ENCODE data around the gene TMEM165.

Gene TMEM165

GRCh38 chr4:55366621-55367020 lies 29.1 kb upstream of the TMEM165 start:
- WGBS, 2 experiments: 93% methylated on average over 7 of the region's 7 CpGs

DNA sequence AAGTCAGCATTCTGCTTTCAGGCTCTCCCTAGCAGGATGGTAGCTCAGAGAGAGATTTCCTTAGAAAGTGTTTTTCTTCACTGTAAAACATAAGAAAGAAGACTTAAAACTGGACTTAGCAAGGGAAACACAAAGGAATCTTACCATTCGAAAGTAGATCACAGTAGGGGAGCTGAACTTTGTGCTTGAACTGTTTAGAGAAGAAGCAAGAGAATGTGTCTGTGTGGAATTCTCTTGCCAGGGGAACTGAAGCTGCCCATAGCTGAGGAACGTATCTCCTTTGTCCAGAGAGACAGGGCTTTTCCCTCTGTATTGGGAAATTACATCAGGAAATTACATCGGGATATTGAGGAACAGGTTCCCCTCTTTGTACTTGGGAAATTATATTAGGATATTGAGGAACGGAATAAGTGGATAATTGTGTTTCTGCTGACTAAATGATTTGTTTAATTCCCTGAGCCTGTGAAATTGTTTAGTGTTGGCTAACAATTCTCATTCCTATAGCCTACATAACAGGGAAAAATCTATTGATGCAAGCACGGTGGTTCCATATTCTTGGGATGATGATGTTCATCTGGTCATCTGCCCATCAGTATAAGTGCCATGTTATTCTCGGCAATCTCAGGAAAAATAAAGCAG lies 28.6 kb upstream of the TMEM165 start:
- Histone ChIP-seq H3K36me3 (ENCODE audit: control insufficient read depth, insufficient read depth, low read length) (no peaks in the 10 kb centered on the region), H3K27me3 (ENCODE audit: control insufficient read depth, insufficient read depth, low read length, poor library complexity, severe bottlenecking) (no peaks in the 10 kb centered on the region), H3K27ac (ENCODE audit: insufficient read depth, low read depth, low read length, poor library complexity, severe bottlenecking) (no peak overlapping the region), H3K9me3 (ENCODE audit: control insufficient read depth, low read length) (no peaks in the 10 kb centered on the region), H3K4me1 (ENCODE audit: control insufficient read depth, insufficient read depth, low read length) (peaks cover 11% of the 10 kb centered on the region), H3K4me3 (ENCODE audit: insufficient read depth, low read depth, low read length) (no peak overlapping the region)
- WGBS, 2 experiments: 85% methylated on average over 6 of the region's 6 CpGs

More at GRCh38 chr4:55366621-55367020, 29.1 kb upstream of the TMEM165 start:
- Histone ChIP-seq H3K9me3 (ENCODE audit: control insufficient read depth, low read length) (no peaks in the 10 kb centered on the region), H3K27ac (ENCODE audit: insufficient read depth, low read depth, low read length, poor library complexity, severe bottlenecking) (no peak overlapping the region), H3K4me3 (ENCODE audit: insufficient read depth, low read depth, low read length) (no peak overlapping the region), H3K4me1 (ENCODE audit: control insufficient read depth, insufficient read depth, low read length) (peaks cover 11% of the 10 kb centered on the region), H3K27me3 (ENCODE audit: control insufficient read depth, insufficient read depth, low read length, poor library complexity, severe bottlenecking) (no peaks in the 10 kb centered on the region), H3K36me3 (ENCODE audit: control insufficient read depth, insufficient read depth, low read length) (no peaks in the 10 kb centered on the region)

DNA sequence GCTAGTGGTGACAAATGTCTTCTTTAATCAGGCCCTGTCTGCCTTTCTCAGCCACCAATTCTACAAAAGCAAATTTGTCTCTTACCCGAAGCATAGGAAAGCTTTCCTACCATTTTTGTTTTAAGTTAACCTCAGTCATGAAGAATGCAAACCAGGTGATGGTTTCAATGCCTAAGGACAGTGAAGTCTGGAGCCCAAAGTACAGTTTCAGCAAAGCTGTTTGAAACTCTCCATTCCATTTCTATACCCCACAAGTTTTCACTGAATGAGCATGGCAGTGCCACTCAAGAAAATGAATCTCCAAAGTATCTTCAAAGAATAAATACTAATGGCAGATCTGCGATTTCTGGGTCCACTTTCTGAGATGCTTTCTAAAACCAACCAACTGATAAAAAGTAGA lies 25.8 kb upstream of the TMEM165 start:
- no peaks in the 10 kb centered on the region for H3K36me3 ChIP-seq (ENCODE audit: control insufficient read depth, insufficient read depth, low read length)
- no peaks in the 10 kb centered on the region for H3K27me3 ChIP-seq (ENCODE audit: control insufficient read depth, insufficient read depth, low read length, poor library complexity, severe bottlenecking)
- H3K4me1 ChIP-seq (ENCODE audit: control insufficient read depth, insufficient read depth, low read length): peaks cover 10% of the 10 kb centered on the region
- WGBS, 2 experiments: 90 to 91% methylated on average over 2 of the region's 2 CpGs
- H3K27ac ChIP-seq (ENCODE audit: insufficient read depth, low read depth, low read length, poor library complexity, severe bottlenecking): no peak overlapping the region
- H3K9me3 ChIP-seq (ENCODE audit: control insufficient read depth, low read length): no peaks in the 10 kb centered on the region
- H3K4me3 ChIP-seq (ENCODE audit: insufficient read depth, low read depth, low read length): no peak overlapping the region

- WGBS, 2 experiments: 95 to 96% methylated on average over 7 of the region's 7 CpGs
- Histone ChIP-seq H3K9me3 (ENCODE audit: control insufficient read depth, low read length) (no peaks in the 10 kb centered on the region), H3K36me3 (ENCODE audit: control insufficient read depth, insufficient read depth, low read length) (no peaks in the 10 kb centered on the region), H3K4me1 (ENCODE audit: control insufficient read depth, insufficient read depth, low read length) (peaks cover 2% of the 10 kb centered on the region), H3K27ac (ENCODE audit: insufficient read depth, low read depth, low read length, poor library complexity, severe bottlenecking) (no peak overlapping the region), H3K27me3 (ENCODE audit: control insufficient read depth, insufficient read depth, low read length, poor library complexity, severe bottlenecking) (no peaks in the 10 kb centered on the region), H3K4me3 (ENCODE audit: insufficient read depth, low read depth, low read length) (no peak overlapping the region)
Observed at GRCh38 chr4:55372259-55372658, 23.5 kb upstream of the TMEM165 start.

DNA sequence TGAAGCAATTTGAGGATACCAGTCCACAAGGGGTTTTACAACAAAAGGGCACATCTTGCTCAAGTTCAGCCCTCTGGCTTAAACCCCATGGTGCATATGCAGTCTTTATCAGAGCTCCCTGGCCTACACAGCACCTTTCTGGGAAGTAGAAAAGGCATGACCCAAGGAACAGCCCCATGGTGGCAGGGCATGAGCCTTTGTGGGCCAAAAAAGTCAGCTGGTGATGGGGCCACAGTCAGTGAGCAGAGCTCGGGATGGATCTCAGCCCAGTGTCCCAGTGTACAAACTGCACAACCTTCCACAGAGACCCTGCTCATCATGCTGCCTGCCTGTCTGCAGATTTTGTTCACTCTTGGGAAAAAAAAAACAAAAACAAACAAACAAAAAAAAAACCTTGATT lies 22.3 kb upstream of the TMEM165 start:
- no peaks in the 10 kb centered on the region for H3K27me3 ChIP-seq (ENCODE audit: control insufficient read depth, insufficient read depth, low read length, poor library complexity, severe bottlenecking)
- H3K27ac ChIP-seq (ENCODE audit: insufficient read depth, low read depth, low read length, poor library complexity, severe bottlenecking): no peak overlapping the region
- H3K36me3 ChIP-seq (ENCODE audit: control insufficient read depth, insufficient read depth, low read length): no peaks in the 10 kb centered on the region
- H3K4me1 ChIP-seq (ENCODE audit: control insufficient read depth, insufficient read depth, low read length): no peaks in the 10 kb centered on the region
- 85 to 86% methylated on average over 1 of the region's 1 CpG for WGBS, 2 experiments
- no peak overlapping the region for H3K4me3 ChIP-seq (ENCODE audit: insufficient read depth, low read depth, low read length)
- no peaks in the 10 kb centered on the region for H3K9me3 ChIP-seq (ENCODE audit: control insufficient read depth, low read length)

DNA sequence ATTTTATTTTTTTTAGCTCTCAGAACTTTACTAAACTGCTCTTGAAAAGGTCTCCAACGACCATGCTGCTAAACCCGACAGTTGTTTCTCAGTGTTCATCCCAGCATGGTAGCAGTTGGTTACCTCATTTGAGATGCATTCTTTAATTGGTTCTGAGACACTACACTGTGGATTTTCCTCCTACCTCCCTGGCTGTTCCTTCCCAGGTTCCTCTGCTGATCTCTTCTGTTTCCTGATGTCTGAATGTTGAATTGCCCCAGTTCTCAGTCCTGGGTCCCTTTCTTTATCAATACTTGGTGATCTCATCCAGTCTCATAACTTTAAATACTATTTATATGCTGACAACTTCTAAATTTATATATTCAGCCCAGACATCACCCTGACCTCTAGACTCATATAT lies 19.1 kb upstream of the TMEM165 start:
- Histone ChIP-seq H3K4me1 (ENCODE audit: control insufficient read depth, insufficient read depth, low read length) (no peaks in the 10 kb centered on the region), H3K36me3 (ENCODE audit: control insufficient read depth, insufficient read depth, low read length) (no peaks in the 10 kb centered on the region), H3K27me3 (ENCODE audit: control insufficient read depth, insufficient read depth, low read length, poor library complexity, severe bottlenecking) (no peaks in the 10 kb centered on the region), H3K27ac (ENCODE audit: insufficient read depth, low read depth, low read length, poor library complexity, severe bottlenecking) (no peak overlapping the region), H3K4me3 (ENCODE audit: insufficient read depth, low read depth, low read length) (no peak overlapping the region), H3K9me3 (ENCODE audit: control insufficient read depth, low read length) (no peaks in the 10 kb centered on the region)
- 74 to 76% methylated on average over 2 of the region's 2 CpGs for WGBS, 2 experiments

GRCh38 chr4:55378617-55379467 lies 16.9 kb upstream of the TMEM165 start:
- H3K4me3 ChIP-seq (ENCODE audit: insufficient read depth, low read depth, low read length): no peak overlapping the region
- H3K27me3 ChIP-seq (ENCODE audit: control insufficient read depth, insufficient read depth, low read length, poor library complexity, severe bottlenecking): no peaks in the 10 kb centered on the region
- H3K9me3 ChIP-seq (ENCODE audit: control insufficient read depth, low read length): no peaks in the 10 kb centered on the region
- H3K27ac ChIP-seq (ENCODE audit: insufficient read depth, low read depth, low read length, poor library complexity, severe bottlenecking): no peak overlapping the region
- 90 to 94% methylated on average over 11 to 13 of the region's 13 CpGs for WGBS, 2 experiments
- H3K4me1 ChIP-seq (ENCODE audit: control insufficient read depth, insufficient read depth, low read length): no peaks in the 10 kb centered on the region
- H3K36me3 ChIP-seq (ENCODE audit: control insufficient read depth, insufficient read depth, low read length): no peaks in the 10 kb centered on the region

DNA sequence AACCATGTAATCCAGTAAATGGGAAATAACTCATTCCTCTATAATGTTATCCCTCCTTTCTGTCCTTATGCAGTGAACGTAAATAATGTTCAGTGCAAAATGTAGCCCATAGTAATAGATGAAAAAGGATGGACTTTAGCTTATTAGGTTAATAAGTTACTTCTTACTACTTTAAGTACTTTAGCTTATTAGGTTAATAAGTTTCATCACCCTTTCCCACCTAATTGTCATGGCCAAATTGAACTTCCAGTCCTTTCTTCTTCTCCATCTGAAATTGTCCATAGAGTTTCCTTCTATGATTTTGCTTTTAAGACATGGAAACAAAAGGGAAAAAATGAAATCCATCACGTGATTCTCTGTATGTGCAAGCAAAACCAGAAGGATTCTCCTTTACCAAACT lies 15.2 kb upstream of the TMEM165 start:
- 86 to 94% methylated on average over 1 of the region's 2 CpGs for WGBS, 2 experiments
- H3K4me3 ChIP-seq (ENCODE audit: insufficient read depth, low read depth, low read length): no peak overlapping the region
- no peaks in the 10 kb centered on the region for H3K36me3 ChIP-seq (ENCODE audit: control insufficient read depth, insufficient read depth, low read length)
- no peaks in the 10 kb centered on the region for H3K9me3 ChIP-seq (ENCODE audit: control insufficient read depth, low read length)
- H3K27me3 ChIP-seq (ENCODE audit: control insufficient read depth, insufficient read depth, low read length, poor library complexity, severe bottlenecking): no peaks in the 10 kb centered on the region
- no peaks in the 10 kb centered on the region for H3K4me1 ChIP-seq (ENCODE audit: control insufficient read depth, insufficient read depth, low read length)
- no peak overlapping the region for H3K27ac ChIP-seq (ENCODE audit: insufficient read depth, low read depth, low read length, poor library complexity, severe bottlenecking)

GRCh38 chr4:55381502-55381901 lies 14.3 kb upstream of the TMEM165 start:
- no peak overlapping the region for H3K4me3 ChIP-seq (ENCODE audit: insufficient read depth, low read depth, low read length)

DNA sequence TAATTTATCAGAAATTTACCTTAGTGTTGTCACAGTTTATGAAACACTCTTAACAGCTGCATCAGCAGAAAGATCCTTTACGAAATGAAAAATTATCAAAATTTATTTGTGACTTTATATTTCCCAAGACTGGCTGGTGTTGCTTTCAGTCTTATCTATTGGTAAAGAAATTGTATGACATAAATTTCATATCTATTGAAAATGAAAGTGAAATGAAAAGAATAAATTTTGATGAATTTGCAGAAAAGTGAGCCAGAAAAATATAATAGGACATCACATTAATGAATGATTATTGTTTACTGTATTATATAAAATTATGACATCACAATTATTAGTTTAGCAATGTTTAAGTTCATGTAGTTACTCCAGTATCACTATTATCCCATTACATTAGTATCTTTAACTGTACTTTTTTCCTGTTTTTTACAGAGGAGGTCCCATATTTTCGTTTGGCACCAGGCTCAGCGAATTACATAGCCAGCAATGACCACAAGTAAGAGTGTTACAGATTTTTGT lies 13.2 kb upstream of the TMEM165 start:
- Histone ChIP-seq H3K27me3 (ENCODE audit: control insufficient read depth, insufficient read depth, low read length, poor library complexity, severe bottlenecking) (no peaks in the 10 kb centered on the region), H3K36me3 (ENCODE audit: control insufficient read depth, insufficient read depth, low read length) (no peaks in the 10 kb centered on the region), H3K4me1 (ENCODE audit: control insufficient read depth, insufficient read depth, low read length) (no peaks in the 10 kb centered on the region), H3K4me3 (ENCODE audit: insufficient read depth, low read depth, low read length) (no peak overlapping the region), H3K27ac (ENCODE audit: insufficient read depth, low read depth, low read length, poor library complexity, severe bottlenecking) (no peak overlapping the region), H3K9me3 (ENCODE audit: control insufficient read depth, low read length) (no peaks in the 10 kb centered on the region)
- 93 to 96% methylated on average over 2 to 3 of the region's 3 CpGs for WGBS, 2 experiments

More at GRCh38 chr4:55381502-55381901, 14.3 kb upstream of the TMEM165 start:
- H3K36me3 ChIP-seq (ENCODE audit: control insufficient read depth, insufficient read depth, low read length): no peaks in the 10 kb centered on the region
- H3K9me3 ChIP-seq (ENCODE audit: control insufficient read depth, low read length): no peaks in the 10 kb centered on the region
- H3K27ac ChIP-seq (ENCODE audit: insufficient read depth, low read depth, low read length, poor library complexity, severe bottlenecking): no peak overlapping the region
- no peaks in the 10 kb centered on the region for H3K27me3 ChIP-seq (ENCODE audit: control insufficient read depth, insufficient read depth, low read length, poor library complexity, severe bottlenecking)
- WGBS, 2 experiments: 88 to 93% methylated on average over 7 of the region's 7 CpGs
- H3K4me1 ChIP-seq (ENCODE audit: control insufficient read depth, insufficient read depth, low read length): no peaks in the 10 kb centered on the region
